Vagina (tissue), 2 donors: ENCODE measurements around the gene RNF166.

Experiments
- POLR2AphosphoS5 ChIP-seq, 2 donors: sonication (generic); formaldehyde crosslinking; IDR thresholded peaks; one replicate each; pipeline ENCODE4 v1.9.0; 2017; ENCODE audit warnings: antibody characterized with exemption in 2 of 2, mild to moderate bottlenecking in 2 of 2, low read depth in 1 of 2; ENCODE audit not compliant: insufficient read depth in 1 of 2
- TF ChIP-seq, protein P1 (sequence below), 3 experiments: fragments of 450-650 bp in 2 of 3; fragments of 200-600 bp in 1 of 3; sonication (generic) in 1 of 3; IDR thresholded peaks; one replicate each; pipeline ENCODE4 v1.5.1; 2017 to 2019; ENCODE audit warnings: antibody characterized with exemption in 3 of 3, mild to moderate bottlenecking in 2 of 3, moderate library complexity in 2 of 3

- no peak for TF ChIP-seq POLR2AphosphoS5 (IDR thresholded peaks at IDR 0.05; ENCODE audit: insufficient read depth in 1 of 2, low read depth in 1 of 2)
- TF ChIP-seq, protein P1, sequence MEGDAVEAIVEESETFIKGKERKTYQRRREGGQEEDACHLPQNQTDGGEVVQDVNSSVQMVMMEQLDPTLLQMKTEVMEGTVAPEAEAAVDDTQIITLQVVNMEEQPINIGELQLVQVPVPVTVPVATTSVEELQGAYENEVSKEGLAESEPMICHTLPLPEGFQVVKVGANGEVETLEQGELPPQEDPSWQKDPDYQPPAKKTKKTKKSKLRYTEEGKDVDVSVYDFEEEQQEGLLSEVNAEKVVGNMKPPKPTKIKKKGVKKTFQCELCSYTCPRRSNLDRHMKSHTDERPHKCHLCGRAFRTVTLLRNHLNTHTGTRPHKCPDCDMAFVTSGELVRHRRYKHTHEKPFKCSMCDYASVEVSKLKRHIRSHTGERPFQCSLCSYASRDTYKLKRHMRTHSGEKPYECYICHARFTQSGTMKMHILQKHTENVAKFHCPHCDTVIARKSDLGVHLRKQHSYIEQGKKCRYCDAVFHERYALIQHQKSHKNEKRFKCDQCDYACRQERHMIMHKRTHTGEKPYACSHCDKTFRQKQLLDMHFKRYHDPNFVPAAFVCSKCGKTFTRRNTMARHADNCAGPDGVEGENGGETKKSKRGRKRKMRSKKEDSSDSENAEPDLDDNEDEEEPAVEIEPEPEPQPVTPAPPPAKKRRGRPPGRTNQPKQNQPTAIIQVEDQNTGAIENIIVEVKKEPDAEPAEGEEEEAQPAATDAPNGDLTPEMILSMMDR (IDR thresholded peaks at IDR 0.05), result no peak
Observed at GRCh38 chr16:88690341-88691128, 15.7 kb downstream of the RNF166 start.
